H1 (cell line): ENCODE measurements around the gene NCOA5.

Experiments
- PHF8 ChIP-seq: fragments of 200-600 bp; sonication (generic); conservative IDR thresholded peaks from 2 replicates; pipeline ENCODE4 v1.7.1; 2012; ENCODE audit warnings: low read depth, mild to moderate bottlenecking, inconsistent platforms, low read length, moderate library complexity
- TAF1 ChIP-seq: IDR thresholded peaks from 2 replicates; pipeline ENCODE4 v1.6.1; 2011; ENCODE audit warnings: mild to moderate bottlenecking, low read depth, low read length
- YY1 ChIP-seq: IDR thresholded peaks from 2 replicates; pipeline ENCODE4 v1.6.1; 2011; ENCODE audit warnings: low read depth, mild to moderate bottlenecking, low read length
- TF ChIP-seq, protein P1 (sequence below), 3 experiments: IDR thresholded peaks; 1 replicate in 2 of 3; 2 replicates in 1 of 3; pipeline versions ENCODE4 v1.5.1 to v1.6.1; 2011; ENCODE audit warnings: low read length in 3 of 3, mild to moderate bottlenecking in 3 of 3, inconsistent platforms in 2 of 3, low read depth in 1 of 3, moderate library complexity in 1 of 3; ENCODE audit not compliant: insufficient read depth in 1 of 3; ENCODE audit errors: control extremely low read depth in 1 of 3

- TF ChIP-seq, protein P1, sequence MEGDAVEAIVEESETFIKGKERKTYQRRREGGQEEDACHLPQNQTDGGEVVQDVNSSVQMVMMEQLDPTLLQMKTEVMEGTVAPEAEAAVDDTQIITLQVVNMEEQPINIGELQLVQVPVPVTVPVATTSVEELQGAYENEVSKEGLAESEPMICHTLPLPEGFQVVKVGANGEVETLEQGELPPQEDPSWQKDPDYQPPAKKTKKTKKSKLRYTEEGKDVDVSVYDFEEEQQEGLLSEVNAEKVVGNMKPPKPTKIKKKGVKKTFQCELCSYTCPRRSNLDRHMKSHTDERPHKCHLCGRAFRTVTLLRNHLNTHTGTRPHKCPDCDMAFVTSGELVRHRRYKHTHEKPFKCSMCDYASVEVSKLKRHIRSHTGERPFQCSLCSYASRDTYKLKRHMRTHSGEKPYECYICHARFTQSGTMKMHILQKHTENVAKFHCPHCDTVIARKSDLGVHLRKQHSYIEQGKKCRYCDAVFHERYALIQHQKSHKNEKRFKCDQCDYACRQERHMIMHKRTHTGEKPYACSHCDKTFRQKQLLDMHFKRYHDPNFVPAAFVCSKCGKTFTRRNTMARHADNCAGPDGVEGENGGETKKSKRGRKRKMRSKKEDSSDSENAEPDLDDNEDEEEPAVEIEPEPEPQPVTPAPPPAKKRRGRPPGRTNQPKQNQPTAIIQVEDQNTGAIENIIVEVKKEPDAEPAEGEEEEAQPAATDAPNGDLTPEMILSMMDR (IDR thresholded peaks at IDR 0.05; ENCODE audit: control extremely low read depth in 1 of 3, insufficient read depth in 1 of 3, low read depth in 1 of 3, low read length in 3 of 3): no peak
- no peak for TF ChIP-seq YY1
- TF ChIP-seq TAF1: no peak
- no peak for TF ChIP-seq PHF8
These were observed 5.0 kb downstream of the NCOA5 start for GRCh38 chr20:46084805-46085178.
